Subcutaneous adipose tissue (tissue), 4 donors: ENCODE results near the gene ARHGAP21. TPM values are rescaled to one million over a fixed set of nuclear protein-coding genes. Genes with fewer than 3 reads are reported as not detected.

Experiments used
- CTCF ChIP-seq: fragments of 450-650 bp; IDR thresholded peaks from one replicate; pipeline ENCODE4 v1.5.1; 2016; ENCODE audit warnings: low read depth, mild to moderate bottlenecking, control low read depth, antibody characterized with exemption, moderate library complexity
- total RNA-seq, 4 donors: library from RNA; depleted of rRNA; stranded (reverse); fragments of >200 nt; gene quantifications; one replicate each; pipeline ENCODE4 v1.1.0, GENCODE V29; 2016

Gene ARHGAP21
- total RNA-seq, 4 donors from 2014 or later, result 117 to 235 (median 161) TPM

DNA sequence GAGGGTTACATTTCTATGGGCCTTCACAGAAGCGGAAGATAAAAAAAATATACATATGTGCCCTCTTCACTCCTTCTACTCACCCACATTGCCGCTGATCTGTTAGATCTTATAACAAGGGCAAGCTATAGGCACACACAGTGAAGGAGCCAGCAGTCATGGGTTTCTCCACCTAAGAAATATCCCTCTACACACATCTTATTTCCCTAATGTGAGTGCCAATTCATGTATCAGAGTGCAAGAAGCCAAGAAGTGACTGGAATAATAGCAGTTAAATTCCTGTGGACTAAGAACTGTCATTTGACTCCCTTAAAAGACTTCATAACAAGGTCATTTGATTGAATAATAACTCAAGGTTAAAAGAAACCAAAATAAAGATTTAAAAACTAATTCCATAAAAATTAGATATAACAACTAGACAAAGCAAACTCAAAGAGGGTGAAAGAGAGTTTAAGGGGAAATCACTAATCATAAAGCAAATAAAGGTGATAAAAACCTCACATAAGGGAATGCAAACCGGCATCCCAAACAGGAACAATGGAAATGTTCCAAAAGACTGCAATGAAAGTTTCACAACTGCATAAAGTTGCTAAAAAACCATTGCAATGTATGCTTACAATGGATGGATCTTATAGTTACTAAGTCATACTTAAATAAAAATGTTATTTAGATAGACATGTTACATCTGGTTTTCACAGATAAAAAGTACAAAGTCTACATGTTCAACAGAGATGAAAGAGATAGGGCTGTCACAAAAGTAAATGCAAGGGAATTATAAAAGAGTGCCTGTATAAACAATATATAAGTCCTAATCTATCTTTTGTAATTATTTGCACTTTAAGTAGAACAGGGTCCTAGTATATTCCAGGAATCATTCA, 42.8 kb downstream of the ARHGAP21 start:
- no peak for TF ChIP-seq CTCF

- no peak for TF ChIP-seq CTCF
These were observed 44.9 kb downstream of the ARHGAP21 start for GRCh38 chr10:24678757-24679156.

GRCh38 chr10:24674892-24675632, 48.6 kb downstream of the ARHGAP21 start:
- TF ChIP-seq CTCF, result no peak

DNA sequence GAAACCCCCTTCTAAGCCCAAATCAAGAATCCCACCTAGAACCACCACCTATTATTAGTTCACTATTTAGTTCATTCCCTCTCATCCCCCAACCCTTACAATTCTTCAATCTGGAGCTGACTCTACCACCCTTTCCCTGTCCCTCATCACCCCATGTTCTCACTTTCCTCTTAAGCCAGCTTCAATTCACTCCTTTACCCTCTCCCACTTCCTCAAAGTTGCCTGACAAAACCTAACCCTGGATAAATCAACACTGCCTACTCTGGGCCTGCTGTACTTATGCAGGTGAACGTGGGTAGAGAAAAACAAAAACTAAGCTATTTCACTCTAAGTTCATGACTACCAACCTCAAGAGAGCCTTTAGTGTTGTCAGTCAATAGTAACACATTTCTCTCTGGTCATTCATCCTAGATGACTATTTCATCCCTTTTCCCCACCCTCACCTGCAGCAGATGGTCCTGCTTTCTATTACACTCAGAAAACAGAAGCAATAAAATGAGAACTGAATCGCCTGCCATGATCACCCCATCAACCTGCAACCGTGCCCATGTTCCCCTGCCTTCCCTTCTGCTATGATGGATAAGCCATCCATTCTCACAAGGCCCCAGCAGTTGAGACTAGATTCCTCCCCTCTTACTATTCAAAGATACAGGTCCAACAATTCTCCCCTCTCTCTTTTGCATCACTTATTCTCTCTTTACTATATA, 52.6 kb downstream of the ARHGAP21 start:
- no peak for TF ChIP-seq CTCF

GRCh38 chr10:24669285-24669852, 54.3 kb downstream of the ARHGAP21 start:
- TF ChIP-seq CTCF, result no peak

GRCh38 chr10:24668247-24668646, 55.4 kb downstream of the ARHGAP21 start:
- no peak for TF ChIP-seq CTCF

DNA sequence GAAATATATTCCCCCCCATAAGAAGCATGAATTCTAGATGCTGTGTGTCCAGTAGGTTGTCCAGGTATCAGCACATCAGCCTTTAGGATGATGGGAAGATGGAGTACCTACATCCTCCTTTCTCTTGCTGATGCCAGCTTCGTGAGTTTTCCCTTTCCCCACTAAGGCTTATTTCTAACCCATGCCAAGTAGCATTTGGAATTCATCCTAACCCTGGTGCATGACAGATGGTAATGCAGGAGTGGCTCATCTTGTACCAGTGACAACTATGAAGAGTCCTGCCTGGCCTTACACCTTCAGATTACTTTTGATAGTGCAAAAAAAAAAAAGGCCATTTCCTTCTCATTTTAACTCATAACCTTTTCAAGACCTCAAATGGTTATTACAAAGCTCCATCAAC, 58.7 kb downstream of the ARHGAP21 start:
- no peak for TF ChIP-seq CTCF
